ENCODE data around the gene PIK3AP1. TPM values are rescaled to one million over a fixed set of nuclear protein-coding genes. Genes with fewer than 3 reads are reported as not detected.
A peak's percentile ranks its signal among the peaks of the same experiment; 100 is the strongest.

Gene PIK3AP1
- total RNA-seq, 4 donors from 2014 or later: 3.1 to 15.5 (median 5.5) TPM

DNA sequence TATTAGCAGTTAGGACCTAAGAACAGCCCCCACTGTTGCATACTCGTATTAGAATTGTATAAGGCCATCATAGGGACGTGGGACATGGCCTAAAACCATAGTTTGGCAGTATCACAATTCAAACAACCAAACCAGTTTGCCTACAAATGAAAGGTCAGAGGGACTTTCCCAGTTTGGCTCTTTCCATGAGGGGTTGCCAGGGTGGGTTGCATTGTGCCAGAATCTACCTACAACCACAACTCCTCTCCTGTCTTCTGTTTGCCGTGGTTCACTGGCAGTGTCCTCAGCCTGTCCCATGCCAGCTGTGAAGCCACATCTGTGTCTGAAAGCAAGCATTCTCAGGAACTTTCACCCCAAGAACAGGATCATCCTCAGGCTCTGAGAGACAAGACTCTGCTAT is 44.5 kb downstream of the PIK3AP1 start:
- Histone ChIP-seq H3K4me1 (peaks cover 0 to 20% (median 0%) of the 10 kb centered on the region in 3 donors), H3K27me3 (peaks cover 6% of the 10 kb centered on the region), H3K27ac (no peak overlapping the region), H3K36me3 (no peaks in the 10 kb centered on the region), H3K4me3 (no peak overlapping the region), H3K9me3 (no peaks in the 10 kb centered on the region)
- TF ChIP-seq POLR2A (IDR thresholded peaks at IDR 0.05) (no peak), CTCF (IDR thresholded peaks at IDR 0.05) (no peak), EP300 (IDR thresholded peaks at IDR 0.05) (no peak), POLR2AphosphoS5 (IDR thresholded peaks at IDR 0.05) (no peak)
- WGBS, 2 donors (ENCODE audit: low coverage in 1 of 2): 86 to 100% methylated on average over 1 to 3 of the region's 3 CpGs
- no peak for ATAC-seq

DNA sequence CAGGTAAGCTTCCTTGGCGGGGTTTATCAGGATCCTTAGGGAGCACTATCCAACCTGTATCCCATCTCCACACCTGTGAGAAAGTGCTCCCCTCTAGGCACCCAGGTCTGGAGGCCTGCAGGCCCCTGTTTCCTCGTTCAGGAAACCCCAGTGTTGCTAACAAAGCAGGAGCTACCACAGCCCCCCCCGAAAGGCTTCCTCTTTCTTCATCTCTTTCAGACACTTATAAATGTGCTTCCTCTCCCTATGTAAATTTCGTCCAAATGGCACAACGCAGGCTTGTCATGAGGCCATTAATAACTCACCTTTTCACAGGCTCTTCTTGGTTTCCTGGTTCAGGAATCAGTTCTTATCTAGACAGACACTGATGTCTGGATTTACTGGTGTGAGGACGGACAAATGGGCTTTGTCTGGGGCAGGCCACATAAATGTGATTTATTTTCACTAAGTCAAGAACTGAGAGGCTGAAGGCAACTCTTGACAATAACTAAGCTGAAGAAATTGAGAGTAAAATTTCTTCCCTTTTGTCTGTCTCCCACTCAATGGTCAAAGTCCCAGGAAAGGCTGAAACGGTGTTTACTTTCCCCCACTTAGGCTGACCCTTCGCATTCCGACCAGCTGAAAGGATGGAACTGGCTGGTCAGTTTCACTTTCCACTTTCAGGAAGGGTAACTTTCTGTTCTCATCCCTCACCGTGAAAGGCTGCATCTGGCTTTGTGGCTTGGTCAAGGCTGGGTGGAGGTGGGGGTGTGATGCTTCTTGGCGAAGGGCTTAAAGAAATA is 46.8 kb downstream of the PIK3AP1 start:
- peaks cover 0 to 20% (median 0%) of the 10 kb centered on the region in 3 donors for H3K4me1 ChIP-seq
- TF ChIP-seq CTCF (IDR thresholded peaks at IDR 0.05) (no peak), EP300 (IDR thresholded peaks at IDR 0.05) (no peak), POLR2AphosphoS5 (IDR thresholded peaks at IDR 0.05) (no peak), POLR2A (IDR thresholded peaks at IDR 0.05) (no peak)
- H3K27me3 ChIP-seq: no peaks in the 10 kb centered on the region
- H3K36me3 ChIP-seq: no peaks in the 10 kb centered on the region
- WGBS, 2 donors (ENCODE audit: low coverage in 1 of 2): 18 to 26% methylated on average over 9 to 10 of the region's 11 CpGs
- ATAC-seq: peak; percentile 46
- peak overlapping the region in 3 of 4 donors; percentile 43 to 69 (median 64) for H3K27ac ChIP-seq
- no peaks in the 10 kb centered on the region for H3K9me3 ChIP-seq
- H3K4me3 ChIP-seq: peak overlapping the region in 1 of 2 donors; percentile 23

GRCh38 chr10:96672481-96673175 is 47.7 kb downstream of the PIK3AP1 start:
- Histone ChIP-seq H3K27me3 (no peaks in the 10 kb centered on the region), H3K4me1 (peaks cover 0 to 20% (median 0%) of the 10 kb centered on the region in 3 donors), H3K4me3 (no peak overlapping the region), H3K9me3 (no peaks in the 10 kb centered on the region), H3K36me3 (no peaks in the 10 kb centered on the region), H3K27ac (peak overlapping the region in 2 of 4 donors; percentile 64 to 69)
- ATAC-seq: no peak
- 94 to 100% methylated on average over 1 to 3 of the region's 4 CpGs for WGBS, 2 donors (ENCODE audit: low coverage in 1 of 2)
- TF ChIP-seq POLR2A (IDR thresholded peaks at IDR 0.05) (no peak), CTCF (IDR thresholded peaks at IDR 0.05) (no peak), POLR2AphosphoS5 (IDR thresholded peaks at IDR 0.05) (no peak), EP300 (IDR thresholded peaks at IDR 0.05) (no peak)

GRCh38 chr10:96671211-96671890 is 49.0 kb downstream of the PIK3AP1 start:
- WGBS, 2 donors (ENCODE audit: low coverage in 1 of 2): 86 to 100% methylated on average over 2 of the region's 4 CpGs
- no peak for TF ChIP-seq CTCF (IDR thresholded peaks at IDR 0.05)
- TF ChIP-seq POLR2A (IDR thresholded peaks at IDR 0.05): no peak
- no peak for TF ChIP-seq POLR2AphosphoS5 (IDR thresholded peaks at IDR 0.05)
- no peak for TF ChIP-seq EP300 (IDR thresholded peaks at IDR 0.05)
- H3K4me3 ChIP-seq: no peak overlapping the region
- peaks cover 0 to 20% (median 0%) of the 10 kb centered on the region in 3 donors for H3K4me1 ChIP-seq
- no peaks in the 10 kb centered on the region for H3K27me3 ChIP-seq
- no peak overlapping the region for H3K27ac ChIP-seq
- H3K9me3 ChIP-seq: no peaks in the 10 kb centered on the region
- H3K36me3 ChIP-seq: no peaks in the 10 kb centered on the region
- ATAC-seq: no peak

Measured in gastroesophageal sphincter (tissue), 4 donors.